Measurements from ENCODE around the gene GHRHR. TPM values are rescaled to one million over a fixed set of nuclear protein-coding genes. Genes with fewer than 3 reads are reported as not detected.

Gene GHRHR
- total and polyA plus RNA-seq, 9 of the 15 experiments (the other 6 are each of a cell fraction or from before 2014, with no cell fraction given), result not detected

DNA sequence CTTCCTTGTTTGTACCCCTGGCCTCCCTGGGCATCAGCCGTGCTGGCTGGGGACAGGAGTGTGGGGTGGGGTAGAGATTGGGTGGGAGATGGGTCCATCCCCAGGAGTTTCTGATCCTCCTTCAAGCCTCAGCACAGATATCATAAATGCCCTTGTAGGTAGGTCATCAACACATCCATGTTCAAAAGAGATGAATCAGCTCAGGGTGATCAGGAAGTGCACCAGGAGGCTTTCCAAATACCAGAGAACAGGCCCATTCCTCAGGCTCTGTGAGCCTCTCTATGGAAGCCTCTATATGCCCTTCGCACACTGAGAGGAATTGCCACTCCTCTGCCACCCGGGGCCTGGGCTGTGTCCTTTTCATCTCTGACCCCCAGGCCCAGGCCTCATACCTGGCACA lies 56.4 kb downstream of the GHRHR start:
- Histone ChIP-seq H3K27me3 (ENCODE audit: control insufficient read depth in 2 of 2, insufficient read depth in 2 of 2, low read length in 2 of 2) (peaks cover 0 to 7% of the 10 kb centered on the region in 2 experiments; a peak in 2 of 5 replicates), H3K9ac (ENCODE audit: insufficient read depth in 1 of 2, low read depth in 2 of 2, low read length in 2 of 2) (no peak overlapping the region), H2AFZ (ENCODE audit: low read depth, low read length) (no peak overlapping the region), H3K27ac (ENCODE audit: extremely low read depth, low read depth, low read length) (no peak overlapping the region), H3K9me3 (replicated peaks; ENCODE audit: control insufficient read depth, insufficient read depth, low read depth, low read length) (no peaks in the 10 kb centered on the region), H3K4me3 (no peak overlapping the region), H4K20me1 (replicated peaks; ENCODE audit: control insufficient read depth, insufficient read depth, low read length) (0 out of 2 replicates have a peak, but pooled peaks cover 14% of the 10 kb centered on the region), H3K36me3 (ENCODE audit: control insufficient read depth, insufficient read depth, low read length) (no peaks in the 10 kb centered on the region), H3K4me1 (replicated peaks in 1 of 2; ENCODE audit: control insufficient read depth in 2 of 2, insufficient read depth in 2 of 2, low read length in 2 of 2) (no peaks in the 10 kb centered on the region), H3K79me2 (ENCODE audit: control insufficient read depth, insufficient read depth, low read length) (no peaks in the 10 kb centered on the region), H3K4me2 (ENCODE audit: insufficient read depth, low read length) (no peak overlapping the region), H3K9me1 (ENCODE audit: control insufficient read depth, insufficient read depth, low read length) (peaks cover 4% of the 10 kb centered on the region)
- intact Hi-C loops (cut with micrococcal nuclease) (no loop called here), in situ Hi-C loops (cut with MboI) (no loop called here)
- ATAC-seq (no peak), DNase-seq (ENCODE audit: extremely low read depth in 1 of 4, low spot score in 3 of 4) (no peak), FAIRE-seq (no peak)
- POLR2A ChIA-PET, result no interaction called here
- no TSS peak for BruUV-seq (replicated peaks)
- CTCF ChIA-PET (ENCODE audit: low intra/inter-chr PET ratio), result no interaction called here
- 0% methylated on average over 3 of the region's 3 CpGs for WGBS (ENCODE audit: insufficient coverage, low coverage, missing lambda C conversion rate)
- TF ChIP-seq PURB (CRISPR knock-in tag; IDR thresholded peaks at IDR 0.05; ENCODE audit: low read depth), result no peak
- TF ChIP-seq TRIM28 (IDR thresholded peaks at IDR 0.05), result no peak
- TF ChIP-seq NCOA6 (IDR thresholded peaks at IDR 0.05), result no peak
- no peak for TF ChIP-seq ZNF717 (CRISPR knock-in tag; IDR thresholded peaks at IDR 0.05)
- no peak for TF ChIP-seq BRD9 (IDR thresholded peaks at IDR 0.05; ENCODE audit: low read depth, partially characterized antibody)
- no peak for TF ChIP-seq HNRNPL (IDR thresholded peaks at IDR 0.05; ENCODE audit: low read depth, low read length)

GRCh38 chr7:31020652-31021051 lies 56.9 kb downstream of the GHRHR start:
- peaks cover under 1 to 8% of the 10 kb centered on the region in 2 experiments; a peak in 2 of 5 replicates for H3K27me3 ChIP-seq (ENCODE audit: control insufficient read depth in 2 of 2, insufficient read depth in 2 of 2, low read length in 2 of 2)
- POLR2A ChIA-PET, result no interaction called here
- no peaks in the 10 kb centered on the region for H3K9me3 ChIP-seq (replicated peaks; ENCODE audit: control insufficient read depth, insufficient read depth, low read depth, low read length)
- no peak overlapping the region for H2AFZ ChIP-seq (ENCODE audit: low read depth, low read length)
- H3K9ac ChIP-seq (ENCODE audit: insufficient read depth in 1 of 2, low read depth in 2 of 2, low read length in 2 of 2), result no peak overlapping the region
- no peaks in the 10 kb centered on the region for H3K36me3 ChIP-seq (ENCODE audit: control insufficient read depth, insufficient read depth, low read length)
- 3% methylated on average over 3 of the region's 3 CpGs for WGBS (ENCODE audit: insufficient coverage, low coverage, missing lambda C conversion rate)
- in situ Hi-C loops (cut with MboI), result no loop called here
- intact Hi-C loops (cut with micrococcal nuclease), result no loop called here
- DNase-seq (ENCODE audit: extremely low read depth in 1 of 4, low spot score in 3 of 4), result no peak
- H3K4me3 ChIP-seq, result no peak overlapping the region
- H3K4me1 ChIP-seq (replicated peaks in 1 of 2; ENCODE audit: control insufficient read depth in 2 of 2, insufficient read depth in 2 of 2, low read length in 2 of 2), result no peaks in the 10 kb centered on the region
- no TSS peak for BruUV-seq (replicated peaks)
- 0 out of 2 replicates have a peak, but pooled peaks cover 14% of the 10 kb centered on the region for H4K20me1 ChIP-seq (replicated peaks; ENCODE audit: control insufficient read depth, insufficient read depth, low read length)
- peaks cover 4% of the 10 kb centered on the region for H3K9me1 ChIP-seq (ENCODE audit: control insufficient read depth, insufficient read depth, low read length)
- no peak for ATAC-seq
- no peak overlapping the region for H3K27ac ChIP-seq (ENCODE audit: extremely low read depth, low read depth, low read length)
- H3K79me2 ChIP-seq (ENCODE audit: control insufficient read depth, insufficient read depth, low read length), result no peaks in the 10 kb centered on the region
- no peak overlapping the region for H3K4me2 ChIP-seq (ENCODE audit: insufficient read depth, low read length)
- CTCF ChIA-PET (ENCODE audit: low intra/inter-chr PET ratio), result no interaction called here
- no peak for FAIRE-seq
- no peak for TF ChIP-seq PTRF (tag; IDR thresholded peaks at IDR 0.05)
- no peak for TF ChIP-seq NR0B1 (IDR thresholded peaks at IDR 0.05; ENCODE audit: partially characterized antibody)
- no peak for TF ChIP-seq BRD9 (IDR thresholded peaks at IDR 0.05; ENCODE audit: low read depth, partially characterized antibody)
- TF ChIP-seq ZNF696 (CRISPR knock-in tag; conservative IDR thresholded peaks at IDR 0.05), result no peak
- no peak for TF ChIP-seq FOXM1 (IDR thresholded peaks at IDR 0.05; ENCODE audit: low read depth)
- TF ChIP-seq FOXM1 (CRISPR knock-in tag; IDR thresholded peaks at IDR 0.05; ENCODE audit: low read depth), result no peak
- no peak for TF ChIP-seq SP2 (IDR thresholded peaks at IDR 0.05; ENCODE audit: extremely low read depth, low read depth, low read length, poor library complexity, severe bottlenecking)
- no peak for TF ChIP-seq SRSF1 (IDR thresholded peaks at IDR 0.05; ENCODE audit: low read depth, low read length)
- TF ChIP-seq ZNF197 (CRISPR knock-in tag; IDR thresholded peaks at IDR 0.05; ENCODE audit: low read depth), result no peak
- no peak for TF ChIP-seq POLR2A (conservative IDR thresholded peaks at IDR 0.05)
- no peak for TF ChIP-seq ZNF699 (CRISPR knock-in tag; IDR thresholded peaks at IDR 0.05; ENCODE audit: insufficient replicate concordance)
- no peak for TF ChIP-seq ZNF133 (CRISPR knock-in tag; IDR thresholded peaks at IDR 0.05)

All from K562 (cell line).